Keratinocyte (primary cell): ENCODE results near the gene TIAM2. TPM values are rescaled to one million over a fixed set of nuclear protein-coding genes. Genes with fewer than 3 reads are reported as not detected.

Source experiments
- DNase-seq: peaks from one replicate; pipeline ENCODE4 v3.0.0-alpha.2; 2011; ENCODE audit warnings: low read depth, missing footprints, low spot score
- FAIRE-seq: peaks from 2 replicates; lab custom pipeline; 2011; peaks lifted over from hg19 to GRCh38; lab: Jason Lieb, UNC
- H2AFZ ChIP-seq: 2 replicates; pipeline ENCODE4 v1.6.0; 2012; ENCODE audit warnings: low read length, control low read depth, inconsistent platforms; ENCODE audit not compliant: control insufficient read depth
- H3K27ac ChIP-seq: 2 replicates; pipeline ENCODE4 v1.5.1; 2011; ENCODE audit warnings: low read length; ENCODE audit not compliant: control insufficient read depth, insufficient read depth
- H3K27me3 ChIP-seq: 3 replicates; pipeline ENCODE4 v1.6.0; 2011; ENCODE audit warnings: low read length; ENCODE audit not compliant: control insufficient read depth, insufficient read depth; ENCODE audit errors: extremely low read depth
- H3K36me3 ChIP-seq, 2 experiments: 2 replicates in 1 of 2; 3 replicates in 1 of 2; pipeline ENCODE4 v1.5.1; 2011; ENCODE audit warnings: low read length in 2 of 2, mild to moderate bottlenecking in 1 of 2; ENCODE audit not compliant: control insufficient read depth in 2 of 2, insufficient read depth in 2 of 2; ENCODE audit errors: extremely low read depth in 1 of 2
- H3K4me1 ChIP-seq: 3 replicates; pipeline ENCODE4 v1.5.1; 2011; ENCODE audit warnings: low read length; ENCODE audit not compliant: control insufficient read depth, insufficient read depth; ENCODE audit errors: extremely low read depth
- H3K4me2 ChIP-seq: 3 replicates; pipeline ENCODE4 v1.6.0; 2011; ENCODE audit warnings: low read depth, low read length; ENCODE audit not compliant: control insufficient read depth, insufficient read depth; ENCODE audit errors: extremely low read depth
- H3K4me3 ChIP-seq, 3 experiments: fragments of 200-600 bp in 1 of 3; sonication (generic) in 1 of 3; 2 replicates in 2 of 3; 3 replicates in 1 of 3; pipeline ENCODE4 v1.5.1; 2011 to 2016; ENCODE audit warnings: low read length in 3 of 3, mild to moderate bottlenecking in 3 of 3, control low read depth in 2 of 3, inconsistent platforms in 1 of 3, low read depth in 1 of 3, mixed read lengths in 1 of 3, mixed run types in 1 of 3, moderate library complexity in 1 of 3; ENCODE audit not compliant: control insufficient read depth in 2 of 3, insufficient read depth in 2 of 3; ENCODE audit errors: extremely low read depth in 1 of 3
- H3K79me2 ChIP-seq: 2 replicates; pipeline ENCODE4 v1.6.0; 2012; ENCODE audit warnings: low read length; ENCODE audit not compliant: control insufficient read depth, insufficient read depth
- H3K9ac ChIP-seq: 3 replicates; pipeline ENCODE4 v1.6.0; 2011; ENCODE audit warnings: low read length; ENCODE audit not compliant: control insufficient read depth, insufficient read depth; ENCODE audit errors: extremely low read depth
- H3K9me1 ChIP-seq: 3 replicates; pipeline ENCODE4 v1.6.0; 2011; ENCODE audit warnings: low read length; ENCODE audit not compliant: control insufficient read depth, insufficient read depth; ENCODE audit errors: extremely low read depth
- H3K9me3 ChIP-seq: 2 replicates; pipeline ENCODE4 v1.5.1; 2012; ENCODE audit warnings: low read depth, low read length; ENCODE audit not compliant: control insufficient read depth
- H4K20me1 ChIP-seq: 3 replicates; pipeline ENCODE4 v1.6.0; 2011; ENCODE audit warnings: low read length; ENCODE audit not compliant: control insufficient read depth, insufficient read depth; ENCODE audit errors: extremely low read depth
- EZH2 ChIP-seq: IDR thresholded peaks from one replicate; pipeline ENCODE4 v1.6.1; 2012; ENCODE audit warnings: inconsistent platforms, mild to moderate bottlenecking, low read length, moderate library complexity
- dilution Hi-C: fragments of 300-500 bp; cut with MboI; formaldehyde crosslinking; loops from one replicate; pipeline ENCODE4 v1.7.0; 2020; ENCODE audit warnings: low sequenced_read_pairs; ENCODE audit not compliant: extremely low pct_ligation_motif_present
- polyA plus RNA-seq, 5 experiments: library from polyadenylated mRNA; depleted of rRNA in 3 of 5; stranded (reverse) in 3 of 5; stranded (forward) in 1 of 5; unstranded in 1 of 5; fragments of >200 nt; gene quantifications; 1 replicate in 1 of 5; 2 replicates in 3 of 5; 3 replicates in 1 of 5; pipeline versions ENCODE4 v1.2.1 to v1.2.3, GENCODE V29; 2011 to 2012; ENCODE audit warnings: missing spikeins in 2 of 5, low read depth in 1 of 5, low replicate concordance in 1 of 5
- TF ChIP-seq, protein P1 (sequence below), 3 experiments: IDR thresholded peaks in 1 of 3; conservative IDR thresholded peaks in 1 of 3; optimal IDR thresholded peaks in 1 of 3; 2 replicates in 2 of 3; 3 replicates in 1 of 3; pipeline versions ENCODE3 to v1.5.1; 2011; ENCODE audit warnings: low read length in 3 of 3, mild to moderate bottlenecking in 3 of 3, moderate library complexity in 2 of 3, control low read depth in 1 of 3, inconsistent platforms in 1 of 3; ENCODE audit not compliant: insufficient read depth in 2 of 3; ENCODE audit errors: extremely low read depth in 1 of 3

The TIAM2 gene
- polyA plus RNA-seq, 1 donor (not counting 4 experiments of a cell fraction or from before 2014, with no cell fraction given) = 4.0 TPM

DNA sequence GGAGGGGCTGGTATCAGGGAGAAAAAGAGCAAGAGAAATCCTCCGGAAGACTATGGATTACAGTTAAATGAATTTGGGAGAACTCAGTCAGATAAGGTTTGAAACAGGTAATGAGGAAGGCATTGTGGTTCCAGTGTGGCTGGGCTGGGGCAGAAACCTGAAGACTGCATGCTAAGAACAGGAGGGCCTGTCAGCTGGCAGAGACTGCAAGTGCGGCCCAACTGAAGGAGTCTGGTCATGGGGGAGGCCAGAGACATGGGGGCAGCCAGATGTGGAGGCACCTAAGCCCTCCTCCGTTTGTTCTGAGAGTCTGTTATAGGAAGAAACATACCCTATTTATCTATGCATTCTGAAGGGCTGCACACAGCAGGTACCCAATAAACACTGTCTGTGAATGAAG is 302.6 kb downstream of the TIAM2 start:
- H3K9ac ChIP-seq = no peak overlapping the region
- dilution Hi-C loops = no loop called here
- no peaks in the 10 kb centered on the region for H3K9me1 ChIP-seq
- no peak for FAIRE-seq
- no peaks in the 10 kb centered on the region for H3K9me3 ChIP-seq
- peaks cover 17% of the 10 kb centered on the region for H3K79me2 ChIP-seq
- H2AFZ ChIP-seq = no peak overlapping the region
- no peaks in the 10 kb centered on the region for H3K27me3 ChIP-seq
- DNase-seq = no peak
- H3K4me2 ChIP-seq = no peak overlapping the region
- no peak overlapping the region for H3K4me3 ChIP-seq
- H3K4me1 ChIP-seq = no peaks in the 10 kb centered on the region
- no peak overlapping the region for H3K27ac ChIP-seq
- H4K20me1 ChIP-seq = no peaks in the 10 kb centered on the region
- TF ChIP-seq, protein P1, sequence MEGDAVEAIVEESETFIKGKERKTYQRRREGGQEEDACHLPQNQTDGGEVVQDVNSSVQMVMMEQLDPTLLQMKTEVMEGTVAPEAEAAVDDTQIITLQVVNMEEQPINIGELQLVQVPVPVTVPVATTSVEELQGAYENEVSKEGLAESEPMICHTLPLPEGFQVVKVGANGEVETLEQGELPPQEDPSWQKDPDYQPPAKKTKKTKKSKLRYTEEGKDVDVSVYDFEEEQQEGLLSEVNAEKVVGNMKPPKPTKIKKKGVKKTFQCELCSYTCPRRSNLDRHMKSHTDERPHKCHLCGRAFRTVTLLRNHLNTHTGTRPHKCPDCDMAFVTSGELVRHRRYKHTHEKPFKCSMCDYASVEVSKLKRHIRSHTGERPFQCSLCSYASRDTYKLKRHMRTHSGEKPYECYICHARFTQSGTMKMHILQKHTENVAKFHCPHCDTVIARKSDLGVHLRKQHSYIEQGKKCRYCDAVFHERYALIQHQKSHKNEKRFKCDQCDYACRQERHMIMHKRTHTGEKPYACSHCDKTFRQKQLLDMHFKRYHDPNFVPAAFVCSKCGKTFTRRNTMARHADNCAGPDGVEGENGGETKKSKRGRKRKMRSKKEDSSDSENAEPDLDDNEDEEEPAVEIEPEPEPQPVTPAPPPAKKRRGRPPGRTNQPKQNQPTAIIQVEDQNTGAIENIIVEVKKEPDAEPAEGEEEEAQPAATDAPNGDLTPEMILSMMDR (optimal IDR thresholded peaks at IDR 0.05 in 1 of 3, IDR thresholded peaks at IDR 0.05 in 1 of 3, conservative IDR thresholded peaks at IDR 0.05 in 1 of 3; ENCODE audit: extremely low read depth in 1 of 3, insufficient read depth in 2 of 3, low read length in 3 of 3) = no peak
- no peak for TF ChIP-seq EZH2
- H3K36me3 ChIP-seq = peaks cover 14 to 17% of the 10 kb centered on the region in 2 experiments

- Histone ChIP-seq H4K20me1 (no peaks in the 10 kb centered on the region), H3K9me1 (peaks cover 3% of the 10 kb centered on the region), H3K27ac (no peak overlapping the region), H3K9me3 (no peaks in the 10 kb centered on the region), H3K4me2 (no peak overlapping the region), H3K9ac (no peak overlapping the region), H3K79me2 (peaks cover 32% of the 10 kb centered on the region), H3K4me3 (no peak overlapping the region), H2AFZ (no peak overlapping the region), H3K4me1 (no peaks in the 10 kb centered on the region), H3K36me3 (peaks cover 9 to 22% of the 10 kb centered on the region in 2 experiments), H3K27me3 (no peaks in the 10 kb centered on the region)
- DNase-seq (no peak), FAIRE-seq (no peak)
- TF ChIP-seq, protein P1 (optimal IDR thresholded peaks at IDR 0.05 in 1 of 3, IDR thresholded peaks at IDR 0.05 in 1 of 3, conservative IDR thresholded peaks at IDR 0.05 in 1 of 3; ENCODE audit: extremely low read depth in 1 of 3, insufficient read depth in 2 of 3, low read length in 3 of 3) = no peak
- no peak for TF ChIP-seq EZH2
- dilution Hi-C loops = no loop called here
Observed at GRCh38 chr6:155301867-155302266, 306.8 kb downstream of the TIAM2 start.
